ENCODE data around the gene SHLD1.

The SHLD1 gene

GRCh38 chr20:5845681-5846615 is 95.7 kb downstream of the SHLD1 start:
- peaks cover 8% of the 10 kb centered on the region for H3K36me3 Mint-ChIP-seq
- no peak overlapping the region for H3K27ac Mint-ChIP-seq
- CTCF ChIA-PET, result no interaction called here
- H3K4me3 Mint-ChIP-seq, result no peak overlapping the region
- peaks cover 2% of the 10 kb centered on the region for H3K9me3 Mint-ChIP-seq
- H3K27me3 Mint-ChIP-seq, result no peaks in the 10 kb centered on the region
- no peak for DNase-seq
- peaks cover 43% of the 10 kb centered on the region for H3K4me1 Mint-ChIP-seq

- Mint-ChIP-seq H3K27me3 (no peaks in the 10 kb centered on the region), H3K4me3 (no peak overlapping the region), H3K27ac (no peak overlapping the region), H3K36me3 (no peaks in the 10 kb centered on the region), H3K4me1 (peaks cover 25% of the 10 kb centered on the region), H3K9me3 (no peaks in the 10 kb centered on the region)
- CTCF ChIA-PET, result interaction anchor here (0.7 kb wide), 1 partner anchor 16 kb away, joined by 3 read pairs; no protein-coding TSS in a partner anchor
- no peak for DNase-seq
Measured at GRCh38 chr20:5848711-5849505, 98.7 kb downstream of the SHLD1 start.

GRCh38 chr20:5855939-5856338 is 105.7 kb downstream of the SHLD1 start:
- Mint-ChIP-seq H3K27me3 (no peaks in the 10 kb centered on the region), H3K27ac (no peak overlapping the region), H3K36me3 (no peaks in the 10 kb centered on the region), H3K9me3 (no peaks in the 10 kb centered on the region), H3K4me1 (no peaks in the 10 kb centered on the region), H3K4me3 (no peak overlapping the region)
- CTCF ChIA-PET, result no interaction called here
- no peak for DNase-seq

GRCh38 chr20:5859608-5860007 is 109.4 kb downstream of the SHLD1 start:
- Mint-ChIP-seq H3K4me1 (peaks cover 14% of the 10 kb centered on the region), H3K27me3 (no peaks in the 10 kb centered on the region), H3K27ac (no peak overlapping the region), H3K4me3 (no peak overlapping the region), H3K36me3 (no peaks in the 10 kb centered on the region), H3K9me3 (no peaks in the 10 kb centered on the region)
- CTCF ChIA-PET, result no interaction called here
- DNase-seq, result no peak

- peaks cover 3% of the 10 kb centered on the region for H3K36me3 Mint-ChIP-seq
- no peak overlapping the region for H3K4me3 Mint-ChIP-seq
- H3K27me3 Mint-ChIP-seq, result no peaks in the 10 kb centered on the region
- H3K4me1 Mint-ChIP-seq, result peaks cover 14% of the 10 kb centered on the region
- DNase-seq, result no peak
- H3K9me3 Mint-ChIP-seq, result no peaks in the 10 kb centered on the region
- no peak overlapping the region for H3K27ac Mint-ChIP-seq
- CTCF ChIA-PET, result no interaction called here
Measured at GRCh38 chr20:5862703-5863039, 112.5 kb downstream of the SHLD1 start.

GRCh38 chr20:5863040-5863833 is 113.0 kb downstream of the SHLD1 start:
- no peaks in the 10 kb centered on the region for H3K27me3 Mint-ChIP-seq
- peaks cover 14% of the 10 kb centered on the region for H3K4me1 Mint-ChIP-seq
- H3K36me3 Mint-ChIP-seq, result peaks cover 3% of the 10 kb centered on the region
- H3K9me3 Mint-ChIP-seq, result no peaks in the 10 kb centered on the region
- DNase-seq, result no peak
- CTCF ChIA-PET, result no interaction called here
- H3K4me3 Mint-ChIP-seq, result no peak overlapping the region
- H3K27ac Mint-ChIP-seq, result no peak overlapping the region

- H3K27ac Mint-ChIP-seq, result no peak overlapping the region
- peaks cover 3% of the 10 kb centered on the region for H3K36me3 Mint-ChIP-seq
- no peaks in the 10 kb centered on the region for H3K9me3 Mint-ChIP-seq
- no peak overlapping the region for H3K4me3 Mint-ChIP-seq
- peaks cover 14% of the 10 kb centered on the region for H3K4me1 Mint-ChIP-seq
- DNase-seq, result no peak
- no peaks in the 10 kb centered on the region for H3K27me3 Mint-ChIP-seq
- CTCF ChIA-PET, result interaction anchor here (0.6 to 0.8 kb wide), 2 partner anchors 15 to 137 kb away, joined by 3 read pairs; no protein-coding TSS in a partner anchor
Measured at GRCh38 chr20:5864428-5864827, 114.2 kb downstream of the SHLD1 start.

GRCh38 chr20:5864873-5865587 is 114.8 kb downstream of the SHLD1 start:
- no peaks in the 10 kb centered on the region for H3K9me3 Mint-ChIP-seq
- H3K27me3 Mint-ChIP-seq, result no peaks in the 10 kb centered on the region
- H3K27ac Mint-ChIP-seq, result no peak overlapping the region
- no peak overlapping the region for H3K4me3 Mint-ChIP-seq
- H3K36me3 Mint-ChIP-seq, result peaks cover 3% of the 10 kb centered on the region
- no peak for DNase-seq
- peaks cover 14% of the 10 kb centered on the region for H3K4me1 Mint-ChIP-seq
- CTCF ChIA-PET, result interaction anchor here (0.6 to 0.8 kb wide), 2 partner anchors 15 to 137 kb away, joined by 3 read pairs; no protein-coding TSS in a partner anchor

GRCh38 chr20:5865604-5866003 is 115.4 kb downstream of the SHLD1 start:
- no peak for DNase-seq
- no peaks in the 10 kb centered on the region for H3K9me3 Mint-ChIP-seq
- H3K4me3 Mint-ChIP-seq, result no peak overlapping the region
- CTCF ChIA-PET, result no interaction called here
- H3K4me1 Mint-ChIP-seq, result peaks cover 14% of the 10 kb centered on the region
- H3K36me3 Mint-ChIP-seq, result peaks cover 3% of the 10 kb centered on the region
- no peaks in the 10 kb centered on the region for H3K27me3 Mint-ChIP-seq
- no peak overlapping the region for H3K27ac Mint-ChIP-seq

- CTCF ChIA-PET, result no interaction called here
- no peak overlapping the region for H3K4me3 Mint-ChIP-seq
- H3K4me1 Mint-ChIP-seq, result no peaks in the 10 kb centered on the region
- DNase-seq, result no peak
- H3K27me3 Mint-ChIP-seq, result peaks cover 12% of the 10 kb centered on the region
- no peaks in the 10 kb centered on the region for H3K36me3 Mint-ChIP-seq
- no peak overlapping the region for H3K27ac Mint-ChIP-seq
- no peaks in the 10 kb centered on the region for H3K9me3 Mint-ChIP-seq
Measured at GRCh38 chr20:5870568-5870981, 120.4 kb downstream of the SHLD1 start.

- Mint-ChIP-seq H3K9me3 (no peaks in the 10 kb centered on the region), H3K36me3 (no peaks in the 10 kb centered on the region), H3K27ac (no peak overlapping the region), H3K27me3 (peaks cover 12% of the 10 kb centered on the region), H3K4me1 (no peaks in the 10 kb centered on the region), H3K4me3 (no peak overlapping the region)
- CTCF ChIA-PET, result no interaction called here
- DNase-seq, result no peak
Measured at GRCh38 chr20:5871459-5872410, 121.5 kb downstream of the SHLD1 start.

- Mint-ChIP-seq H3K27ac (no peak overlapping the region), H3K27me3 (peaks cover 17% of the 10 kb centered on the region), H3K36me3 (no peaks in the 10 kb centered on the region), H3K4me1 (peaks cover 3% of the 10 kb centered on the region), H3K4me3 (no peak overlapping the region), H3K9me3 (no peaks in the 10 kb centered on the region)
- CTCF ChIA-PET, result no interaction called here
- no peak for DNase-seq
Measured at GRCh38 chr20:5877128-5877527, 126.9 kb downstream of the SHLD1 start.

GRCh38 chr20:5880326-5880725 is 130.1 kb downstream of the SHLD1 start:
- DNase-seq, result no peak
- H3K27me3 Mint-ChIP-seq, result peaks cover 9% of the 10 kb centered on the region
- CTCF ChIA-PET, result interaction anchor here (1.1 to 1.2 kb wide), 2 partner anchors 351 to 352 kb away, joined by 3 read pairs; no protein-coding TSS in a partner anchor
- H3K4me3 Mint-ChIP-seq, result no peak overlapping the region
- no peak overlapping the region for H3K27ac Mint-ChIP-seq
- no peaks in the 10 kb centered on the region for H3K9me3 Mint-ChIP-seq
- peaks cover 3% of the 10 kb centered on the region for H3K4me1 Mint-ChIP-seq
- H3K36me3 Mint-ChIP-seq, result no peaks in the 10 kb centered on the region

Data from activated naive CD4-positive, alpha-beta T cell treated with anti-CD3 and anti-CD28 coated beads, Interleukin-2, amount 10 ng/mL, durations not matched to agents 7 days and 5 days (primary cell).